C1 segment of cervical spinal cord (tissue), 14 donors: ENCODE data around the gene SCGB3A1.
A peak's percentile ranks its signal among the peaks of the same experiment; 100 is the strongest.

Experiments used
- DNase-seq, 14 donors: peaks; one replicate each; lab custom pipeline; 2025; lab: John Stamatoyannopoulos, UW

The SCGB3A1 gene

DNA sequence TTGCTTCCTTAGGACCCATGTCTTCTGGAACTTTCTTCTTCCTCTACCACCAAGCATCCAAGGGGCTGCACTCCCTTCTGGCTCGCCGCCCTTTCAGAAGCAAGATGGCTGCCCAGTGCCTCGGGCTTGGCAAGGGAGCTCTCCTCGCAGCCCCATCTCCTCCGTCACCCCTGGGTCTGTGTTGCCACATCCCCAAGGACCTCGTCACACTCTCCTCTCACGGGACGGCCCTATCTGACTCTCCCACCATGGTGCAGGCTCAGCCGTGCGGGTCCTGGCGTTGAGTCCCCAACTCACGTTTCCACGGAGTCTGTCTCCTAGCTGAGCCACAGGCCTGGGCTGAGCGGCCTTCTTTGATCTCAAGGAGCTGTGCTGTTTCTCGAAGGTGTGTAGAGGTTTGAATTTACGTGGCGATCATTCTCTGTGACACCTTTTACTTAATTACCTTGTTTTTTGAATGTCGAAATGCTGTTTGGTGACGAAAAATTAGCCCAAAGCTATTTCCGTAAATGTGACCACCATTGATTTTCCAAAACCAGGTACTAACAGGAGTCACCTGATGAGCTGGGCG is 15.0 kb upstream of the SCGB3A1 start:
- no peak for DNase-seq

DNA sequence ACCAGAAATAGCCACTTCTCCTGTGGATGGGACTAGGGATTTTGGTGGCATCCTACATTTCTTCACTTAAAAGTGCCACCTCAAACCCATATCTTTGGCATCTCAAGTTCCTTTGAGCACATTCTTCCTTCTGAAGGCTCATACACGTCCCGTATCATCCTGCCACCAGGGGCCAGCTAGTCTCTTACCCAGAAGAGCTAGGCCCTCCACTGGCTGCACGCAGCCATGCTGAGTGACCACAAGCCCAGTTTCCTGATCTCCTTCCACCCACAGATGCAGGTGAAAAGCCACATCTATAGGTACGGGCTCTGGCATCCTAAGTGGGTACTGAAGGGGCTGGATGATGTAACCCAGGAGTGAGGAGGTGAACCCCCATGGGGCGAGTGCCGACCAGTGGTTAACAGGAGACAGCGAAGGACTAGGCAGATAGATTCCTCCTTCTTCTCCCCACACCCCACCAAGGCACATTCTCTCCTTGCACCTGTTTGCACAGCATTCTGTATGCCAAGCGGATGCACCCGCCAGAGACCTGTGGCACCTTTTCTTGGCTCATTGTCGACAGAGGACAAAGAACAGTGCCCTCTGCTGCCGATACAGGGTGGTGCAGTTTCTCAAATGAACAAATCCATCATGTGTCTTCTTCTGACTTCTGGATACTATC is 14.4 kb upstream of the SCGB3A1 start:
- peak in 4 of 14 donors; percentile 1 to 5 (median 2) for DNase-seq

DNA sequence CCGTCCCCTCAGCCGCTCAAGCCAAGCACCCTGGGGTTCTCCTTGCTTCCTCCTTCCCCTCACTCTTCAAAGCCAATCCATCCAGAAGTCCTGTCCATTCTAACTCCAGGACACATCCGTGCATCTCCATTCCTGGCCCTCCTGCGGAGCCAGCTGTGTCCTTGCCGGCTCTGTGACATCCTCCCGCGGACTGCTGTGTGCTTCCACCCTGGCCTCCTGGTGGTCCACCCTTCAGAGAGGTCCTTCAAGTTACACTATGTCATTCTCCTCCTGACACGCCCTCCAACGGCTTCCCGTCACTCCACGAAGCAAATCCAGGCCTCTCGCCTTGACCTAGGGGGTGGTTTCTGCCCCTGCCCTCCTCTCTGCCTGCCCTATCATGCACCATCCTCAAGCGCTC is 13.0 kb upstream of the SCGB3A1 start:
- no peak for DNase-seq

DNA sequence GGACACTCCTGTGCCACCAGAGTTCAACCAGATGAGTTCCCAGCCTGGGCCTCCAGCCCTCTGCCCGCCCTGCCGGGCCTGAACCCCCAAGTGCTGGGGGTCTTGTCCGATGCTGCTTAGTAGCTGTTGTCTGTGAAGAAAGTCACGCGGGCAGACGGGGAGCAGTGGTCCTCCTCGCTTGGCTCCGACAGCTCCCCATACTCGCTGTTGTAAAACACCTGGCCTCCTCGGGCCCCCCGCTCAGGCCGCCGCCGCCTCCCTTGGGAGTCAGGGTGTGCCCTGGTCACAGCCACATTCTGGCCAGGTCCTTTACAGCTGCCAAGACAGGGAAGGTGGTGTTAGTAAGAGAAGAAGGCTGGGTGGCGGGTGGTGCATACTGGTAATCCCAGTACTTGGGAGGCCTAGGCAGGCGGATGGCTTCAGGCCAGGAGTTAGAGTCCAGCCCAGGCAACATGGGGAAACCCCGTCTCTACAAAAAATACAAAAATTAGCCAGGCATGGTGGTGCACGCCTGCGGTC is 11.8 kb upstream of the SCGB3A1 start:
- no peak for DNase-seq

DNA sequence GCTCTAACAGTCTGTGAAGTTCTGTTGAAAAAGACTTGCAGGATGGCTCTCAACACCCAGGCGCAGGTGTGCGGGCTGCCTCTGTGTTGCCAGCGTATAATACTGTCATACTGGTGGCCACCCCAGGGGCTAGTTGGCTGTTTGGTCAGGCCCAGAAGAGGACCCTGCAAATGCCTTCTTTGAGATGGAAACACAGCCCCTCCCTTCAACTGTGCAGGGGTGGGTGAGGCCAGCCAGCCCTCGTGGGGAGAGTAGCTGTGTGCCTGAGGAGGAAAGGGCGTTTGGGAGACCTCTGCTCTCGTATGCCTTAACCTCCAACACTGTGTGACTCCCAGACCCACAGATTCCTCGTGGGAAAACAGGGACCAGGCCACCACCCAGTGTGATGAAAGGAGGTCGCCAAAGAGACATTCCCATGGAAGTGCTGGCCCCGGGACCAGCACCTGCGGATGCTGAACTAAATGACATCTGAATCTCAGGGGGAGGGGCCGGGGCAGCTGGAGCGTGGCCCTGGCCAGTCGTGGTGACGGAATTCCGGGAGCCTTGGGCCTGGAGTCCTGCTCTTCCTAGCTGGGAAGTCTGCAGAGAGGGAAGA is 11.3 kb upstream of the SCGB3A1 start:
- no peak for DNase-seq

DNA sequence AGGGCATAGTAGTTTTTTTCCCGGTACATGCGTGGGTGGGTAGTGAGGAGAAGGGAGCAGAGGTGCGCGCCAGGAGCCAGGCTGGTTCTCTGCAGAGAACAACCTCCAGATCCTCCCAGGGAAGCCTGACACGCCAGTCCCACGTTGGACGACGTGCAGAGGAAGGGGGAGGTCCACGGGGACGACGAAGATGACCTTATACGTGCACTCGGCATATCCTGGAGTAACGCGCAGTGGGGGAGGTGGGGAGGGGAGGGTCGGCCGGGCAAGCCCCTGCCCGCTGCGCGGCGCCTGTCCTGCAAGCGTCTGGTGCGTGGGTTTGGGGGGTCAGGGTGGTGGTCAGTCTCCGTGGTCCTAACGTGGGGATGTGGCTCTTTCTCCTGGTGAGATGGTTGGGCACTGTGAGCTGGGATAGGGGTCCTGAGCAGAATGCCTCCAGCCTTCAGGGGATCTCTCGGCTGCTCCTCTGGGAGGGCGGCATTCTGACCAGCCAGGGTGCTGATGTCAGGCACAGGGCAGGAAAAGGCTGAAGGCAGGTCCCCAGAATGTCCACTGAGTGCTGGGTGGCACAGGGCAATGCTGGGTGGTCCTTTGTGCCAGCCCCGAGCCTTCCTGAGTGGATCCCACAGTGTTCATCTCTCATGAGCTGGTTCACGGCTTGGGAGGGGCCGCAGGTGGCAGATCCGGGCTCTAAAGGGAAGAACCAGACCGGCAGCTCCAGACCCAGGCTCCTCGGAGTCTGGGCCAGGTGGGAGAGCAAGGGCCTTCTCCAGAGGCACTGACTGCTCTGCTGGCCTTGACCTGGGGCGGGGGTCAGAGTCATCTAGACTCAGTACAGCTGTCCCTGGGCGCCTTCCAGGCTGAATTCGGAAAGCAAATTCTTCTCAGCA is 10.5 kb upstream of the SCGB3A1 start:
- DNase-seq, result no peak

DNA sequence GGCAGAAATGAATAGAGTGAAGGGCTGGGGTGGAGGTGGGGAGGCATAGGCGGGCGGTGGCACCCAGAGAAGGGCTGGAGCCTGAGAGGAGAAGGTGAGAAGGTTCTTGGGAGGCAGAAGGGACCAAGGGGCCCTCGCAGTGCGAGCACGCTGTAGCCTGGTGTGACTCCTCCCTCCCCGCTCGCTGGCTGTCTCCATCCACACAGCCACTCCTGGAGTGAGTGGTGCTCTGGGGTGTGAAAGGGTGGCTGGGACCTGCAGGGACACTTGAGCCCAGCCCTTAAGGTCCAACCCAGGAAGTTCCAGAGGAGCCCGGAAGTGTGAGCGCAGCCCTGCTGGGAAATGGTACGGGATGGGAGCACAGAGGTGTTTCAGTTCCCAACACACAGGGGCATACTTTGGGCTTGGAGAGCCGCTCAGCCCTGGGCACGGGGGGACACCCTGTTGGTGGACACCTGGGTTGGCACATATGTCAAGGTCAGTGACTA is 9.3 kb upstream of the SCGB3A1 start:
- no peak for DNase-seq

DNA sequence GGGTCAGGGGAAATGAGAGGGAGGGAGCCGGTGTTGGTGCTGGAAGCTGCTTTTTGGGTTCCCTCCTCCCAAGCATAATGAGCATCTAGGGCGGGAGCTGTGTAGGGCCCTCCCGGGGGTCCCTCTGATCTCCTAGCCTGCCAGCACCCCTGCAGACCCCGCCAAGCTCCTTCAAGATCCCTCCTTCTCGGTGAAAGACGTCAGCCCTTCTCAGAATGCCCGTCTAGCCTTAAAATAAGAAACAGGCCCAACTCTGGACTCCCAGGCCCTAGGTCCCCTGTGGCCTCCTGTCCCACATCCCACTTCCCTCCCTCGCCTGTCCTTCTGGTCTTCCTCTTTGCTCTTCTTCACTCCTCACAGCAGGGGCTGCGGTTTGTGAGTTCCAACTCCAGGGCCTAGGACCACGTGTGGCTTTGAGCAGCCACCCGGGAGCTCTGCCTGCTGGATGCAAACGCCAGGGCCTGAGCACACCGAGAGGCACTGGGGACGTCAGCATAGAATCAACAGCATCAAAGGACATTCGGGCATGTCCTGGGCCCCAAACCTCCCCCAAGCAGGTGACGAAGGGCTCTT is 8.8 kb upstream of the SCGB3A1 start:
- DNase-seq, result no peak

DNA sequence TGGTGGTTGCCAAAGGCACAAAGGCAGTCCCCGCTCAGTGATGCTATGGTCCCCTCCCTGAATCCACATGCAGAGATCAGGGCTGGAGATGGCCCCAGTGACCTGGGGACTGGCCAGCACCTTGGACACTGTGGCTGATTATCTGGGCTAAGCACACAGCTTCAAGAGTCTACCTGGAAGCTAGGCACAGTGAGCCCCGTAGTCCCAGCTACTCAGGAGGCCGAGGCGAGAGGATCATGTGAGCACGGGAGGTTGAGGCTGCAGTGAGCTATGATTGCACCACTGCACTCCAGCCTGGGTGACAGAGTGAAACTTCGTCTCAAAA is 8.3 kb upstream of the SCGB3A1 start:
- no peak for DNase-seq

DNA sequence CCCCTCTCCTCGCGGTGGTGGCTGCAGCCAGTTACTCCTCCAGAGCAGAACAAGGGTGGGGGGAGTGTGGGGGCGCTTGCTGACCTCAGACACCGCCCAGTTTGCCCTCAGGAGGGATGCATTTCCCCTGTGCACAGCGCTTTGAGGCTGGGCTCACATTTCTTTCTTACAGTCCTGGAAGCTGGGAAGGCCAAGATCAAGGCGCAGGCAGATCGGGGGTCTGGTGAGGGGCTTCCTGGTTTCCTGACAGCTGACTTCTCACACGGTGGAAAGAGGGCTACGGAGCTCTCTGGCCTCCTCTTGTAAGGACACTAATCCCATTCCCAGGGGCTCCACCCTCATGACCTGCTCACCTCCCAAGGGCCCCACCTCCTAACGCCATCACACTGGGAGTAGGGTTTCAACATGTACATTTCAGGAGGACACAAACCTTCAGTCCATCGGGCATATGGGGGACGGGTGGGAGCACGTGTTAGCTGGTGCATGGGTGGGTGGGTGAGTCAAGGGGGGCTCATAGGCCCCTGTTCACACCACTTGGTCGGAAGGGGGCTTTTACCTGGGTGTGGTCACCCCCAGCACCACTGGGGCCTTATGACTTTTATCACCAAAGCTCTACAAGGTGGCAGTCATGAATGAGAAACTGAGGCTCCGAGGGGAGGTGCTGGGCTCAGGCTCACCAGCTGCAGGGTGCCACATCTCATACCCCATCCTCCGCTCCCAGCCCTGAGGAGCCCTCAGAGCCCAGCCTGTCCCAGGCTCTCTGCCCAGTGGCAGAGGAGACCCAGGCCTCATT is 7.7 kb upstream of the SCGB3A1 start:
- DNase-seq, result no peak

DNA sequence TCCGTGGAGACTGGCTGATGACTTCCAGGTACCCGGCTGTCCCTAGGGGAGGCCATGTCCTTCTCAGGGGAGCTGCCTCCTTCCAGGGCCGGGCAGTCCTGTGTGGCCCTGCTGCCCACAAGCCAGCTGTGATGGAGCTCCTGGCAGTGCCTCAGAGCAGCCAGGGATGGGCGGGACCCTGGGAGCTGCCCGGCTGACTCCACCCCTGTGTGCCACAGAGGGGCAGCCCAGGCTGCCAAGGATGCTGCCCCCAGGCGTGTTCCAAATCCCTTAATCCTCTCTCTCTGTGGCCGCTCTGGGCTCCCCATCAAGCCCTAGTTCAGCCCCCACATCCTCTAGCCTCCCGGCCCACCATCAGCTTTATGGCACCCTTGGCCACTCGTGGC is 7.0 kb upstream of the SCGB3A1 start:
- no peak for DNase-seq

DNA sequence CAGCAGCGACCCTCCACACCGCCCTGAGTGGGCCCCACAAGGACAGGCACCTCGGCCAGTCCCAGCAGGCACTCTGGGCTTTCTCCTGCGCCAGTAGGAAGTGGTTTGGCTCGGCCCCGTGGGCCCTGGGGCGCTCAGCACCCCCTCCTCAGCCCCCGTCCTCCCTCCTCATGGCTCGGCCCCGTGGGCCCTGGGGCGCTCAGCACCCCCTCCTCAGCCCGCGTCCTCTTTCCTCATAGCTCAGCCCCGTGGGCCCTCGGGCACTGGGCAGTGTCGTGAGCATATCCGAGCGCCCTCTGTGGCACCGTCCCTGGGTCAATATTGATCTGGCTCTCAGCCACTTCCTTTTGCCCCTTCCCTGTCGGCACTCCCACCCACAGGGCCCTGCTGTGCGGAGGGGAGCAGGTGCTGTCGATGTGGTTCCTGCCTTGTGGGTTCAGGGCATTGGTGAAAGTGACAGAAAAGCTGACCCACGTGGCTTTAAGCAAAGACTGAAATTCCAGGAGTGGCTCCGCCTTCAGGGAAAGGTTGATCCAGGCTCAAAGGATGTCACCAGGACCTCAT is 5.5 kb upstream of the SCGB3A1 start:
- DNase-seq, result no peak

DNA sequence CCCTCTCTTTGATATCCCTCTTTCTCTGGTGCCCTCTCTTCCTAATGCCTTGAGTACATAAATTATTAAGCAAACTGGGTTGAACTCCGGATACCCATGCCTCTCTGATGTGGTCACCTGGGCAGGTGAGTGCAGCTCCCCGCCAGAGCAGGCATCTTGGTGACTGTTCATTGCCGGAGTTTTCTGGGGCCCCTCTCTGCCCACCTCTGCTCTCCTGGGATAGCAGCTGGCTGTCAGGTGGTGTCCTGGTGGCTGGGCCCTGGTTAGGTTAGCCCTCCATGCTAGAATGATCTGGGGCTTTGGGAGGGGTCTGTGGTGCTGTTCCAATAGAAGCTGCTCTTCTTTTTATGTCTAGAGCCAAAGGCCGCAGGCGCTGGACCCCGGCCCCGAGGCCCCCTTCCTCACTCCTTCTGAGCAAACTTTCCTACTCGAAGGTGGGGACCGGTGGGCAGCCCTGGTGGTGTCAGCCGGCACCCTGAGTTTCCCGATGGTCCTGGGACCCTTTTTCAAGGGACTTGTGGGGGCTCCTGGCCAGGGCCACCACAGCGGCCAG is 4.9 kb upstream of the SCGB3A1 start:
- no peak for DNase-seq

DNA sequence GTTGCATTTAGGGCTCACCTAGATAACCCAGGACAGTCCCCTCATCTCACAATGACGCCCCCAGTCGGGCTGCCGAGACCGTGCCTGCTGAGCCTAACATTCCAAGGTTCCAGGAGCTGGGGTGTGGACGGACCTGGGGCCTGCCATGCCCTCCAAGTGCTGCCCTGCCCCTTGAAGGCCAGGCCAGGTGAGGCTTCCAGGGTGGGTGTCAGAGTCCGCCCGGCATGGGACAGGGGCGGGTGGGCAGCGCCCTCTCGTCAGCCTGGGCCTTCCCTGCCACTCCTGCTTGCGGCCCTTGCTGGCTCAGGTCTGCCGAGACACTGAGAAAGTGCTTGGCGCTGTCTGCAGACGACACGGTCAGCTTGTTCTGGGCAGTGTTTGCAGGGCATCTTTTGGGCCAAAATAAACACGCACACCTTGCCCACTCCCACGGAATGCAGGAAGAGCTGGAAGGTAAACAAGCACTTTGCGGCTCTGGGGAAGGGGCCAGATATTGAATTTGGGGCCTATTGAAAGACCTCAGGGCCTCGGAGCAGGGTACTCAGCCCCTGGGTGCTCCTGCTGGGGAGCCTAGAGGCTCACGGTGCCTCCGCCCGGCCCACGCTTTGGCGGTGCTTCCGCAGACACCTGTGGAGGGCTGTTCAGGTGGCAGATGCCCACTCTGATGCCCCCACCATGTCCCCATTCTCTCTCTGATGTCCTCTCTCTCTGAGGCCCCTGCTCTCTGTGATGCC is 4.2 kb upstream of the SCGB3A1 start:
- no peak for DNase-seq

DNA sequence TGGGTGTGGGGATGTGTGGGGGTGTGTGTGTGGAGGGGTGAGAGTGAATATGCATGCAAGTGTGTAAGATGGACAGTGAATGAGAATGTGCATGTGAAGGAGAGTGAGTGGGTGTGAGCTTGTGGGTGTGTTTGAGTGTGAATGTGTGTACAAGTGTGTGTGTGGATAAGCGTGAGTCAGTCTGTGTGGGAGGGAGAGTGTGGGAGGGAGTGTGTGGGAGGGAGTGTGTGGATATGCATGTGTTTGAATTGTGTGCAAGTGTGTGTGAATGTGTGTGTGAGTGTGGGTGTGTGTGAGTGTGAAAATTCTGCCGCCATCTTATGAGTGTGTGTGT is 3.7 kb upstream of the SCGB3A1 start:
- DNase-seq, result no peak

DNA sequence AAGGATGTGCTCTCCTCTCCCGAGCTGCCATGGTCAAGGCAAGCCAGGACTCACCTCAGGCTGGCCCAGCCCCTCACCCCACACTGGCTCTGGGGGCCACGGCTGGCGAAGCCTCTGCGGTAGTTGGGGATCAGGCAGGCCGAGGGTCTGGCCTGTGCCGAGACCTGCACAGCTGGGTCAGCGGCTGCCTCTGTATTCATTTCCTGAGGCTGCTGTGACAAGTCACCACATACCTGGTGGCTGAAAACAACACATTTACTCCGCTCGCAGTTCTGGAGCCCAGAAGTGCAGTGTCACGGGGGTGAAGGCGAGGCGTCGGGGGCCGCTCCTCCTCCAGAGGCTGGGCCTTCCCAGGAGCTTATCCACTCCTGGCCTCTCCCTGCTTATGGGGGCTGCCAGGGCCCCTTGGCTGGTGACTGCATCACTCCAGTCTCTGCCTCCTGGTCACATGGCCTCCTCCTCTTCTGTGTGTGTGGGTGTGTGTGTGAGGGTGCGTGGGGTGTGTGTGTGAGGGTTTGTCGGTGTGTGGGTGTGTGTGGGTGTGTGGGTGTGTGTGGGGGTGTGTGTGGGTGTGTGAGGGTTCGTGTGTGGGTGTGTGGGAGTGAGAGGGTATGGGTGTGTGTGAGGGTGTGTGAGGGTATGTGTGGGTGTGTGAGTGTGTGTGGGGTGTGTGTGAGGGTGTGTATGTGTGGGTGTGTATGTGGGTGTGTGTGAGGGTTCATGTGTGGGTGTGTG is 3.2 kb upstream of the SCGB3A1 start:
- no peak for DNase-seq

DNA sequence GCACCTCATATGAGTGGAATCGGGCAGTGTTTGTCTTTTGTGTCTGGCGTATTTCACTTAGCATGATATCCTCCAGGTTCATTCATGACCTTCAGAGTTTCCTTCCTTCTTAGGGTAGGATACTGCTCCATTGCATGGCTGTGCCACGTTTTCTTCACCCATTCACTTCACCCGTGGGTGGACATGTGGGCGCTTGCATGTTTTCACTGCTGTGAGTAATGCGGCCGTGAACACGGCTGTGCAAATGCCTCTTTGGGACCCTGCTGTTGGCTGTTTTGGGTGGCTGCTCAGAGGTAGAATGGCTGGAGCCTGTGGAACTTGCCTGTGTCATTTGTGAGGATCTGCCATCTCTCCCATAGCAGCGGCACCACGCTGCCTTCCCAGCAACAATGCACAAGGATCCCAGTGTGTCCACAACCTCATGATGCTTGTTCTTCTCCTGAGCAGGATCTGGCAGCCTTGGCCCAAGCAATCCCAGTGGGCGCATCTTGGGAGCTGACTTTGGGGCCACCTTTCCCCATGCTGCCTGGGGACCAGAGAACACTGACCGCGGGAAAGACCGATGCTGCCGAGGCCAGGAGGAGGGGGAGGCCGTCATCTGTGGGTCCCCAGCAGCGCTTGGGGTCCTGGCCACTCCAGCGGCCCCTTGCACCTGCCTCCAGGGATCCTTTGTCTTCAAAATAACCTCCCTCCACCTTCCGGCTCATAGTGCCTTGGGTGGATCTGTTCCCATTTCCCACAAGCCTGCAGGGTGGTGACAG is 2.3 kb upstream of the SCGB3A1 start:
- no peak for DNase-seq

DNA sequence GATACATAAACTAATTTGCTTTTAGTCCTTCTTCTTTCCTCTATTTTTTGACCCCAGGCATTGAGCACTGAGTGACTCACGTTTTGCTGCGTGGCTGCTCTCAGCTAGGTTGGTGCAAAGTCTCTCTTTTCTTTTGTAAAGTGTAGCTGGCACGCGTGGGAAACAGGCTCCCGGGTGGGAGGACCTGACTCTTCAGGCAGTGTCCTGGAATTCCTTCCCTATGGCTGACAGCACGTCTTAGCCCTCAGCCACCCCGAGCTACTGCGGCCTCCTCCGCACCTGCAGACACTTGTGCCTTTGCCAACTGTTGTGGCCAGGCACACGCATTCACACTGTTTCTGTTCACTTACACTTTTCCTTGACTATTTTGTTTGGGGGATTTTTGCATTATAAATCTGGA is 877 bp upstream of the SCGB3A1 start:
- DNase-seq, result no peak
